ENCODE results near the gene AKT3. TPM values are rescaled to one million over a fixed set of nuclear protein-coding genes. Genes with fewer than 3 reads are reported as not detected.
A peak's percentile ranks its signal among the peaks of the same experiment; 100 is the strongest.
"Not testable (repeated sequence)": the region's sequence is repeated elsewhere in the genome, so short reads cannot be mapped to it uniquely, and the experiment has no call there.

Gene AKT3
- total and polyA plus RNA-seq, 7 donors: 2.1 to 105 (median 66.4) TPM

DNA sequence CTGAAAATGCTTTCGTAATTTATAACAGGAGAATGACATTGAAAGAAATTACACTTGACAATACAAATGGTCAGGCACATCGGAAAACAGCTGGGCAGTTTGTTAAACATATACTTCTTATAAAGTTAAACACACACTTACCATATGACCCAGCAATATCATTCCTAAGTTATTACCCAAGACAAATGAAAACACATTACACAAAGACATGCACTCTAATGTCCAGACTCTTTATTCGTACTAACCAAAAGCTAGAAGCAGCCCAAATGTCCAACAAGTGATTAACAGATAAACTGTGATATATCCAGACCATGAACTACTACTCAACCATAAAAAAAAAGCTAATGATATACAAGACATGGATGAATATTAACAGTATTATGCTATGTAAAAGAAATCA is 8.5 kb downstream of the AKT3 start:
- H3K27me3 ChIP-seq: no peaks in the 10 kb centered on the region
- H3K4me1 ChIP-seq: peaks cover 0 to 44% (median 34%) of the 10 kb centered on the region in 4 donors
- H3K4me3 ChIP-seq: no peak overlapping the region
- DNase-seq: no peak
- TF ChIP-seq, protein P1, sequence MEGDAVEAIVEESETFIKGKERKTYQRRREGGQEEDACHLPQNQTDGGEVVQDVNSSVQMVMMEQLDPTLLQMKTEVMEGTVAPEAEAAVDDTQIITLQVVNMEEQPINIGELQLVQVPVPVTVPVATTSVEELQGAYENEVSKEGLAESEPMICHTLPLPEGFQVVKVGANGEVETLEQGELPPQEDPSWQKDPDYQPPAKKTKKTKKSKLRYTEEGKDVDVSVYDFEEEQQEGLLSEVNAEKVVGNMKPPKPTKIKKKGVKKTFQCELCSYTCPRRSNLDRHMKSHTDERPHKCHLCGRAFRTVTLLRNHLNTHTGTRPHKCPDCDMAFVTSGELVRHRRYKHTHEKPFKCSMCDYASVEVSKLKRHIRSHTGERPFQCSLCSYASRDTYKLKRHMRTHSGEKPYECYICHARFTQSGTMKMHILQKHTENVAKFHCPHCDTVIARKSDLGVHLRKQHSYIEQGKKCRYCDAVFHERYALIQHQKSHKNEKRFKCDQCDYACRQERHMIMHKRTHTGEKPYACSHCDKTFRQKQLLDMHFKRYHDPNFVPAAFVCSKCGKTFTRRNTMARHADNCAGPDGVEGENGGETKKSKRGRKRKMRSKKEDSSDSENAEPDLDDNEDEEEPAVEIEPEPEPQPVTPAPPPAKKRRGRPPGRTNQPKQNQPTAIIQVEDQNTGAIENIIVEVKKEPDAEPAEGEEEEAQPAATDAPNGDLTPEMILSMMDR (IDR thresholded peaks at IDR 0.05): no peak
- TF ChIP-seq POLR2A (IDR thresholded peaks at IDR 0.05) (no peak), POLR2AphosphoS5 (IDR thresholded peaks at IDR 0.05) (no peak), EP300 (IDR thresholded peaks at IDR 0.05) (no peak)
- intact Hi-C loops (cut with DNase I): loop anchor here (10.0 kb wide), 2 partner anchors 347 to 587 kb away; partner anchors contain the start of genes CEP170 and SDCCAG8
- no peaks in the 10 kb centered on the region for H3K36me3 ChIP-seq
- peak overlapping the region in 2 of 4 donors; percentile 62 to 66 for H3K27ac ChIP-seq
- WGBS, 2 donors: 66 to 78% methylated on average over 3 of the region's 3 CpGs
- H3K9me3 ChIP-seq: no peaks in the 10 kb centered on the region

DNA sequence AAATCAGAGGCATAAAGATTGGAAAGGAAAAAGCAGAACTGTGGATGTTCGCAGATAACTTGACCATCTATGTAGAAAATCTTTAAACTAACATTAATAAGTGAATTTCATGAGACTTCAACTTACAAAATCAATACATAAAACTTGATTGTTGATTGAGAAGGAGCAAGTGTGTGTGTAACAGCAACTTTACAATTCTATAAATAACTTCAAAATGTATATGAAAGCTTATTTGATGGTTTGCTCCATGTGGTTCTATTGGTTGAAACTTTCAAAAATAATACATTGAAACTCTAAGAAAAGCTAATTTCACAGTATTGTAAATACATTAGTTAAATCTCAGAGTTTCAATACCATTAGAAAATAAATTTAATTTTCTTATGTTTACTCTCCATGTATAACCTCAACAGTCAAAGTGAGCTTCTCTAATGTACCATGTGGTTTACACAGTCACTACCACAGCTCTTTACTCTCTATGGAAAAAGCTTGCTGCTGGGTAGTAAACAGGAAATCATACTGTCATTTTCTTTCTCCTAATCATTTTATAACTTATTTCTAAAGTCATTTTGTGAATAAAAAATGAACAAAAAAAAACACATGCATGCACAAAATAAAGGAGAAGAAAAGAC is 12.0 kb downstream of the AKT3 start:
- H3K4me1 ChIP-seq: peaks cover 0 to 33% (median 29%) of the 10 kb centered on the region in 4 donors
- H3K27me3 ChIP-seq: no peaks in the 10 kb centered on the region
- H3K9me3 ChIP-seq: no peaks in the 10 kb centered on the region
- H3K36me3 ChIP-seq: no peaks in the 10 kb centered on the region
- TF ChIP-seq, protein P1 (IDR thresholded peaks at IDR 0.05): no peak
- TF ChIP-seq POLR2AphosphoS5 (IDR thresholded peaks at IDR 0.05): no peak
- no peak for TF ChIP-seq POLR2A (IDR thresholded peaks at IDR 0.05)
- no peak for TF ChIP-seq EP300 (IDR thresholded peaks at IDR 0.05)
- no peak overlapping the region for H3K4me3 ChIP-seq
- 92 to 95% methylated on average over 1 of the region's 1 CpG for WGBS, 2 donors
- DNase-seq: no peak
- H3K27ac ChIP-seq: no peak overlapping the region
- intact Hi-C loops (cut with DNase I): no loop called here

DNA sequence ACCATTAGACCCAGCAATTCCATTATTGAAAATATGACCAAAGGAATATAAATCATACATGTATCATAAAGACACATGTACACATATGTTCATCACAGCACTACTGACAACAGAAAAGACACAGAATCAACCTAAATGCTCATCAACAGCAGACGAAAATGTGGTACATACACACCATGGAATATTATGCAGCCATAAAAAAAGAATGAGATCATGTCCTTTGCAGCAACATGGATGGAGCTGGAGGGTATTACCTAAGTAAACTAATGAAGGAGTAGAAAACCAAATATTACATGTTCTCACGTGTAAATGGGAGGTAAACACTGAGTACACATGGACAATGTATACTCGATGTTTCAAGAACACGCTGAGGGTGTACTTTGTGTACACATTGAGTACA is 15.9 kb downstream of the AKT3 start:
- Histone ChIP-seq H3K4me3 (no peak overlapping the region), H3K36me3 (no peaks in the 10 kb centered on the region), H3K27ac (no peak overlapping the region), H3K9me3 (no peaks in the 10 kb centered on the region), H3K27me3 (no peaks in the 10 kb centered on the region), H3K4me1 (peaks cover 0 to 26% (median 19%) of the 10 kb centered on the region in 4 donors)
- TF ChIP-seq POLR2AphosphoS5 (IDR thresholded peaks at IDR 0.05): no peak
- DNase-seq: no peak
- WGBS, 2 donors: 91 to 95% methylated on average over 4 of the region's 4 CpGs
- intact Hi-C loops (cut with DNase I): no loop called here

DNA sequence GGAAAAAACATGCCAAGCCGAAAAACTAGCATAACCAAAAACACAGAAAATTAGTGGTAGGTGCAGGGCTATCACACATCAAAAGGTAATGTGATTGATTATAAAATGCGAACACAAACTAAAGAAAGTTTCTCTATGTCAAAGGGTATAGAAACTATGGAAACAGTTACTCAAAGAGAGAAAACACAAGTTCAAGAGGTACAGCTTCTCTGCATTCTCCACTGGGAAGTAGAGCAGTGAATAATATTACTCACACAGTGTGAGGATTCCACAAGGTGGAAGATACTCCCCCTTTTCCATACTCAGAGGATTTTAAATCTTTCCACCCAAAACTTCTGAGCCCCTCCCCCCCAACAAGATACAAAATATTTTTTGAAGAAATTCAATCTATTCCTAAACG is 18.6 kb downstream of the AKT3 start:
- H3K4me3 ChIP-seq: no peak overlapping the region
- H3K9me3 ChIP-seq: no peaks in the 10 kb centered on the region
- peaks cover 0 to 35% (median 22%) of the 10 kb centered on the region in 4 donors for H3K4me1 ChIP-seq
- H3K27ac ChIP-seq: no peak overlapping the region
- WGBS, 2 donors: 89 to 92% methylated on average over 3 of the region's 3 CpGs
- TF ChIP-seq, protein P1 (IDR thresholded peaks at IDR 0.05): no peak
- TF ChIP-seq POLR2A (IDR thresholded peaks at IDR 0.05): no peak
- TF ChIP-seq EP300 (IDR thresholded peaks at IDR 0.05): no peak
- no peak for TF ChIP-seq POLR2AphosphoS5 (IDR thresholded peaks at IDR 0.05)
- H3K36me3 ChIP-seq: no peaks in the 10 kb centered on the region
- DNase-seq: no peak
- intact Hi-C loops (cut with DNase I): no loop called here
- H3K27me3 ChIP-seq: no peaks in the 10 kb centered on the region

DNA sequence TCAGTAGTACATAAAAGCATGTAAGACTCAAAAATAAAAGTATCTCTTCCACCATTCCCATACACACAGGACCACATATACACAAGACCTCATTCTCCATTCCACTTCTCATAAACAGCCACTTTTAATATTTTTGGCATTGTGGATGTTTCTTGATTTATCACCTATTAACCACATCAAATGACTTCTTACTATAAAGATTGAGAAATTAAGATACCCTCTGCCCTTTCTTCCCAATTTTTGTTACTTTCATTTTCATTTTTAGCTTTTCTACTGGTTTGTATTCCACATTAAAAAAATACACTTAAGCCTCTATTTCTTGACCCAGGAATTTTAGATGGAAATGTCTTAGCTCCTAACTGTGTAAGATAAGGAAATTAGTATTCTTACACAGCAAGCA is 22.8 kb downstream of the AKT3 start:
- Histone ChIP-seq H3K36me3 (no peaks in the 10 kb centered on the region), H3K4me1 (peaks cover 0 to 30% (median 19%) of the 10 kb centered on the region in 4 donors), H3K9me3 (no peaks in the 10 kb centered on the region), H3K27ac (no peak overlapping the region), H3K27me3 (no peaks in the 10 kb centered on the region), H3K4me3 (no peak overlapping the region)
- intact Hi-C loops (cut with DNase I): no loop called here
- DNase-seq: no peak
- no peak for TF ChIP-seq POLR2A (IDR thresholded peaks at IDR 0.05)
- TF ChIP-seq, protein P1 (IDR thresholded peaks at IDR 0.05): no peak
- TF ChIP-seq POLR2AphosphoS5 (IDR thresholded peaks at IDR 0.05): no peak
- no peak for TF ChIP-seq EP300 (IDR thresholded peaks at IDR 0.05)

DNA sequence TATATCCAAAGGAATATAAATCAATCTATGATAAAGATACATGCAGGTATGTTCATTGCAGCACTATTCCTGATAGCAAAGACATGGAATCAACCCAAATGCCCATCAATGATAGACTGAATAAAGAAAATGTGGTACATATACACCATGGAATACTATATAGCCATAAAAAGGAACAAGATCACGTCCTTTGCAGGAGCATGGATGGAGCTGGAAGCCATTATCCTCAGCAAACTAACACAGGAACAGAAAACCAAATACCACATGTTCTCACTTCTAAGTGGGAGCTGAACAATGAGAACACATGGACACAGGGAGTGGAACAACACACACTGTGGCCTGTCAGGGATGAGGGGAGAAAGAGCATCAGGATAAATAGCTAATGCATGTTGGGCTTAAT is 25.1 kb downstream of the AKT3 start:
- peaks cover 0 to 15% (median 10%) of the 10 kb centered on the region in 4 donors for H3K4me1 ChIP-seq
- H3K27me3 ChIP-seq; H3K4me3 ChIP-seq; H3K27ac ChIP-seq; H3K36me3 ChIP-seq; intact Hi-C loops (cut with DNase I); H3K9me3 ChIP-seq; DNase-seq: not testable (repeated sequence)
- WGBS, 2 donors: 30 to 82% methylated on average over 1 of the region's 1 CpG

All from sigmoid colon (tissue), 7 donors.